ENCODE results near the gene ZNF518B.
A peak's percentile ranks its signal among the peaks of the same experiment; 100 is the strongest.

ZNF518B gene, protein sequence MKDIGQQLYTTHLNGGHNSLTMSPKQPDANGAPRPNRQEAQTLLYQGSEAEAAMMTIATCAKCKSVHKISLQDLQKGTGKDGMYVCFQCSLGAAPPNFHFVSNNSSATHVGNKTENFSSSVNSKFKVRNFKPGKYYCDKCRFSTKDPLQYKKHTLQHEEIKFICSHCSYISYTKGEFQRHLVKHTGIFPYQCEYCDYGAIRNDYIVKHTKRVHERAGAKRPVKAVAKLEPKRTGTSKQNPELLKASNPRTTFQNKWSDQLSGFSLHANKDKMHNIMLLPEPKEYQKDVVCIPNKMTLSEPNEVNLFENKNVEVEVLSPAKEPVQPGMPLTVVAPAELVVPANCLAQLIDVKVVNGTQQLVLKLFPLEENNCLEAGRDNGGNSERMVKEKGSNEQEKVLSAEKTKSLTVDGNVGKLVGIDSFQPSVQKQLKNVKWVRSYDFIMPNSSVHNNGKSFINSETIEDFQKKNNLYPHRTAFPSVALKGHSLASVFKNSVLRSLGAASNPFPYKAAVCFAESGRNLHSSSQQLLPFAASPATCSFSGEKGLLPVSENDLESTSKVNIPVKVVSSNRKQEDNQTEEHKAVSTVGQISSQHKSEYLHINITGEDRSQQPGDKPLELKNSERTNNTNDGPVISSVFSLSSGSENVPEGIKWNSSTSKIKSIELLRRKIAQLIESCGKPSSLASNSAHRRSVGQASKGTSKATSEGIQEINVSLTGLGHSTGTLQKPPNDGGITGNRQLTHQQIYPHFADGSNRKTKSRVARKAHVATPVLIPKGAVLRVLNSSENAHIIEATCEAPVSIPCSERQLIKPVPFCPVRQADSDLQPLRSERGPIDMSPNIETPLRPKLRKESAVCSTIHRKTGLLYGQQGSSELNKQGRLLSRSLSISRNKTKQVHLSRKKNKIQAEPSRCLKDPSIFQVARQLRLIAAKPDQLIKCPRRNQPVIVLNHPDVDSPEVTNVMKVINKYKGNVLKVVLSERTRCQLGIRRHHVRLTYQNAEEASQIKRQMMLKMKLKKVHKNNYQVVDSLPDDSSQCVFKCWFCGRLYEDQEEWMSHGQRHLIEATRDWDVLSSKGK

DNA sequence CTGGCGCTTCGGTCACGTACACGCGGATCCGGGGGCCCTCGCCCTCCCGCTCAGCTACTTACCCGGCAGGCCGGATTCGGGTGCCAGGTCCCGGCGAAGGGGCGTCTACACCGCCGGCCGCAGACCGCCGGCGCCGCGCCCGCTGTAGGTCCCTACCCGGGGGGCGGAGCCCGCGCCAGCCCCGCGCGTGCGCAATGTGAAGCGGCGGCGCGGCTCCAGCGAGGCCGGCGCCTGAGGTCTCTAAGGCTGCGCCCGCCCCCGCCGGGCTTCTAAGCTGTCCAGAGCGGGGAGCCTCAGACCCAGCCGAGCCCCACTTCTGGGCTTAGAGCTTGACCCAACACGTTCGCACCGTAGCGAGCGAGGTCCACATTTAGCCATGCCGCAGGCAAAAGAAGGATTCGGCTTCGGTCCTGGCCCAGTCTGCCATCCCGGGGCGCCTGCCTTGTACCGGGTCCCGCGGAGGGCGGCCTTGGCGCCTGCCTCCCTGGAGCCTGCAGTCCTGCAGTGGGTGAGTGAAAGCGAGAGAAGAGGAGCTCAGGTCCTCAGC is at the start of gene ZNF518B:
ZNF518B (minus strand) TSS at position 172 of the 547 bp plus-strand sequence. CDS start 11,098 bp downstream, outside the sequence.
- Histone ChIP-seq H3K9ac (ENCODE audit: low read length in 2 of 2) (peak within 1 kb of the TSS in 1 of 2 donors; percentile 40), H3K36me3 (ENCODE audit: control insufficient read depth in 2 of 2, insufficient read depth in 2 of 2, low read length in 2 of 2) (peaks cover 8 to 13% of the 10 kb centered on the region in 2 donors), H3K9me3 (ENCODE audit: control insufficient read depth in 2 of 2, low read length in 2 of 2) (no peaks in the 10 kb centered on the region), H3K4me1 (ENCODE audit: control insufficient read depth, insufficient read depth, low read length) (peaks cover 15% of the 10 kb centered on the region), H3K27me3 (ENCODE audit: control insufficient read depth in 1 of 2, insufficient read depth in 2 of 2, low read length in 2 of 2) (peaks cover 12 to 20% of the 10 kb centered on the region in 2 donors), H3K27ac (ENCODE audit: low read length) (no peak within 1 kb of the TSS), H3K4me3 (ENCODE audit: low read length in 2 of 2) (peak within 1 kb of the TSS; percentile 75 to 76)

DNA sequence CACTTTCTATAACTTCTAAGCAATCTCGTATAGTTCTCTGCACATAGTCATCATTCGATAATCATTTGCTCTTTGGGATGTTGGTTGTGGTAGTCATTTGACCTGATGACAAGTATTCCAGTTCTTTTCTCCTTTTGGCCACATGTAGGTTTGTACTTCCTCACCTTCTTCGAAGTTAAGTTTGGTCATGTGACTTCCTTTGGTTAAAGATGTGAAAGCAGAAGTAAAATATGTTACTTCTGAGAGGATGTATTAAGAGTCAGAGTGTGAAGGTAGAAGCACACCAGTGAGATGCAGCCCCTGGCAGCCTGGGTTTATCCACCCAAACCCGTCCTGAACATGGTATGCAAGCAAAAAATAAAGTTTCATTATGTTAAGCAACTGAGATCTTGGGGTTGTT is 48.9 kb upstream of the ZNF518B start:
- Histone ChIP-seq H3K9me3 (ENCODE audit: control insufficient read depth in 2 of 2, low read length in 2 of 2) (no peaks in the 10 kb centered on the region), H3K27me3 (ENCODE audit: control insufficient read depth in 1 of 2, insufficient read depth in 2 of 2, low read length in 2 of 2) (no peaks in the 10 kb centered on the region), H3K36me3 (ENCODE audit: control insufficient read depth in 2 of 2, insufficient read depth in 2 of 2, low read length in 2 of 2) (no peaks in the 10 kb centered on the region), H3K4me3 (ENCODE audit: low read length in 2 of 2) (no peak overlapping the region), H3K4me1 (ENCODE audit: control insufficient read depth, insufficient read depth, low read length) (no peaks in the 10 kb centered on the region), H3K27ac (ENCODE audit: low read length) (no peak overlapping the region), H3K9ac (ENCODE audit: low read length in 2 of 2) (no peak overlapping the region)

DNA sequence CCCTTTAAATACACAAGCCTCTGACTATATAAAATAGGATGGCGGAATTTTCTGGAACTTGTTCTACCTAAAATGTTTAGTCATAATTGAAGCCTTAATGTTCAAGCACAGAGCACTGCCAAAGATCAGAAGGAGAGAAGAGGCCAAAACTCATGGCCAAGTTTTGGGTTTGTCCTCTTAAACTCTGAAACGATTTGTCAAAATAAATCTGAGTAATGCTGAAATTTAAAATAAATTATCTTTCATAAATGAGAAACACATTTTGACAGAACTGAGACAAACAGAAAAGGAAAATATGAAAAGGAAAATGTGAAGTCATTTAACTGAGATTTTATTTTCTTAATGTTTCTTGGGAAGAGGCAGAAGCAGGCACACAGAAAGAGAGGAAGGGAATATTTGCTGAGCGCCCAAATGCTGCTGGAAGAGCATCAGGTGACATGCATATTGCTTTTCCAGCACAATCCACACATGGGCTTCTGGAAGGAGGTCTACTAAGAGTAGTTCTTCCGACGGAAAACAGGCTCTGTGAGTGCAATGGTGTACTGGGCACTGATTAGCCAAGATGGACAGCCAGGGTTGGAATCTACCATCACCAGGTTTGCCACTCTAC is 47.4 kb upstream of the ZNF518B start:
- H3K9me3 ChIP-seq (ENCODE audit: control insufficient read depth in 2 of 2, low read length in 2 of 2) = no peaks in the 10 kb centered on the region
- H3K27ac ChIP-seq (ENCODE audit: low read length) = no peak overlapping the region
- H3K27me3 ChIP-seq (ENCODE audit: control insufficient read depth in 1 of 2, insufficient read depth in 2 of 2, low read length in 2 of 2) = no peaks in the 10 kb centered on the region
- no peaks in the 10 kb centered on the region for H3K36me3 ChIP-seq (ENCODE audit: control insufficient read depth in 2 of 2, insufficient read depth in 2 of 2, low read length in 2 of 2)
- no peak overlapping the region for H3K9ac ChIP-seq (ENCODE audit: low read length in 2 of 2)
- H3K4me1 ChIP-seq (ENCODE audit: control insufficient read depth, insufficient read depth, low read length) = no peaks in the 10 kb centered on the region
- no peak overlapping the region for H3K4me3 ChIP-seq (ENCODE audit: low read length in 2 of 2)

DNA sequence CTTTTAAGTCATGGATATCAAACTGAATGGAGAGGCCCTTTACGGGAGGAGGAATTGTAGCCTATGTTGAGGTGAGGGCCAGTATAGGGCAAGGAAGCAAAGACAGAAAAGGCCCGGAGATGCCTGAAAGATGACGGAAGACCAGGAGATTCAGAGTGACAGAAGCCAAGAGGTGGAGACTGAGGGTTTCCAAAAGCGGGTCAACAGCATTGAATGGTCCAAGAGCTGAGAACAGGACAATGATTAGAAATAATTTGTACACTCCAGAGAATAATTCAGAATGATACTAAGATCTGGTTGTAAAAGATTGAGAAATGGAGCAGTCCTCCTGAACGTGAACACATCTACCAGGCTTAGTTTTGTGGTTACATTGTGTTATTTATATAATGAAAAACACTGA is 45.5 kb upstream of the ZNF518B start:
- Histone ChIP-seq H3K27me3 (ENCODE audit: control insufficient read depth in 1 of 2, insufficient read depth in 2 of 2, low read length in 2 of 2) (no peaks in the 10 kb centered on the region), H3K4me1 (ENCODE audit: control insufficient read depth, insufficient read depth, low read length) (no peaks in the 10 kb centered on the region), H3K4me3 (ENCODE audit: low read length in 2 of 2) (no peak overlapping the region), H3K27ac (ENCODE audit: low read length) (no peak overlapping the region), H3K9ac (ENCODE audit: low read length in 2 of 2) (no peak overlapping the region), H3K9me3 (ENCODE audit: control insufficient read depth in 2 of 2, low read length in 2 of 2) (no peaks in the 10 kb centered on the region), H3K36me3 (ENCODE audit: control insufficient read depth in 2 of 2, insufficient read depth in 2 of 2, low read length in 2 of 2) (no peaks in the 10 kb centered on the region)

DNA sequence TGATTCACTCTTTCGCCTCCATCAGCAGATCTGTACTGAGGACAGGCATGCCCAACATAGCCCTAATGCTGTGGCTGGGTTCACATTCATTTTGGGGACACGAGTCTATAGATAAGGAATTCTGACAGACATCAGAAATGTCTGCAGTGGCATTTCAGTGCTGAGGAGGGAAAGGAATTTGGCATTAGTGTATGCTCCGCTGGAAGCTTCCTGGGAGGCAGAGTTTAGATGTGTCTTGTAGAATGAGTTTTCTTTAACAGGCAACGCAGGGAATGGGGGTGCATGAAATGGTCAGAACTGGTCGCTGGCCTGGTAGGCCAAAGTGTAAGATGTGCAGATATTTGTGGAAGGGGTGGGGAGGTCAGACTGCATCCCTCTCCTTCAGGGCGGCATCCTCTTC is 43.5 kb upstream of the ZNF518B start:
- H3K27ac ChIP-seq (ENCODE audit: low read length) = no peak overlapping the region
- H3K4me3 ChIP-seq (ENCODE audit: low read length in 2 of 2) = no peak overlapping the region
- no peak overlapping the region for H3K9ac ChIP-seq (ENCODE audit: low read length in 2 of 2)
- H3K4me1 ChIP-seq (ENCODE audit: control insufficient read depth, insufficient read depth, low read length) = no peaks in the 10 kb centered on the region
- H3K9me3 ChIP-seq (ENCODE audit: control insufficient read depth in 2 of 2, low read length in 2 of 2) = no peaks in the 10 kb centered on the region
- no peaks in the 10 kb centered on the region for H3K27me3 ChIP-seq (ENCODE audit: control insufficient read depth in 1 of 2, insufficient read depth in 2 of 2, low read length in 2 of 2)
- H3K36me3 ChIP-seq (ENCODE audit: control insufficient read depth in 2 of 2, insufficient read depth in 2 of 2, low read length in 2 of 2) = no peaks in the 10 kb centered on the region

DNA sequence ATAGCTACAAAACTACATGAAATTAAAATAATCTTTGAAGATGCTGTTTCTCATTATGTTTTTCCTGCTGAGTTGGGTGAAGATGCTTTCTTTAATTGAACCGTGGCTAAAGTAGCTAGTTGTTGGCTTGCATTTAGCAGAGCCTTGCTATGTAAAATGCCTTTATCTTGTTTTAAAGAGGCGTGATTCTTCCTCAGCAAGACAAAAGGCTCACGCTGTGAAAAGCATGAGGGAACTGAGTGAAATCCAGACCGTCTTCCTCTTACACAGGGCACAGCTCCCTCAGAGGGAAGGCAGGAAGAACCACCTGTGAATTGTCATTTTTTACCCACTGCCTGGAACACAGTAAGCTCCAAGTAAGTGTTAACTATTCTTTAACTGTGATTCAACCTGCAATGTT is 39.0 kb upstream of the ZNF518B start:
- Histone ChIP-seq H3K9ac (ENCODE audit: low read length in 2 of 2) (no peak overlapping the region), H3K27me3 (ENCODE audit: control insufficient read depth in 1 of 2, insufficient read depth in 2 of 2, low read length in 2 of 2) (no peaks in the 10 kb centered on the region), H3K27ac (ENCODE audit: low read length) (no peak overlapping the region), H3K4me3 (ENCODE audit: low read length in 2 of 2) (no peak overlapping the region), H3K36me3 (ENCODE audit: control insufficient read depth in 2 of 2, insufficient read depth in 2 of 2, low read length in 2 of 2) (no peaks in the 10 kb centered on the region), H3K4me1 (ENCODE audit: control insufficient read depth, insufficient read depth, low read length) (no peaks in the 10 kb centered on the region), H3K9me3 (ENCODE audit: control insufficient read depth in 2 of 2, low read length in 2 of 2) (no peaks in the 10 kb centered on the region)

DNA sequence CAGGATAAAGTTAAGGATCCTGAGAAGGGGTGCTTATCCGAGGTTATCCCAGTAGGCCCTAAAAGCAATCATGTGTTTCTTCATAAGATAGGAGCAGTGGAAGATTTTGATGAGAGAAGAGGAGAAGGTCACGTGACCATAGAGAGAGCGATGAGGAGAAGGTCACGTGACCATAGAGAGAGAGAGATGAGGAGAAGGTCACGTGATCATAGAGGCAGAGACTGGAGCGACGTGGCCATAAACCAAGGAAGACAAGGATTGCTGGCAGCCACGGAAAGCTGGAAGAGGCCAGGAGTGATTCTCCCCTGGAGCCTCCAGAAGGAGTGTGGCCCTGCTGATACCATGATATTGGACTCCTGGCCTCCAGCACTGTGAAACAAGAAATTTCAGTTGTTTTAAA is 38.4 kb upstream of the ZNF518B start:
- Histone ChIP-seq H3K9me3 (ENCODE audit: control insufficient read depth in 2 of 2, low read length in 2 of 2) (no peaks in the 10 kb centered on the region), H3K27ac (ENCODE audit: low read length) (no peak overlapping the region), H3K4me1 (ENCODE audit: control insufficient read depth, insufficient read depth, low read length) (no peaks in the 10 kb centered on the region), H3K9ac (ENCODE audit: low read length in 2 of 2) (no peak overlapping the region), H3K36me3 (ENCODE audit: control insufficient read depth in 2 of 2, insufficient read depth in 2 of 2, low read length in 2 of 2) (no peaks in the 10 kb centered on the region), H3K4me3 (ENCODE audit: low read length in 2 of 2) (no peak overlapping the region), H3K27me3 (ENCODE audit: control insufficient read depth in 1 of 2, insufficient read depth in 2 of 2, low read length in 2 of 2) (no peaks in the 10 kb centered on the region)

DNA sequence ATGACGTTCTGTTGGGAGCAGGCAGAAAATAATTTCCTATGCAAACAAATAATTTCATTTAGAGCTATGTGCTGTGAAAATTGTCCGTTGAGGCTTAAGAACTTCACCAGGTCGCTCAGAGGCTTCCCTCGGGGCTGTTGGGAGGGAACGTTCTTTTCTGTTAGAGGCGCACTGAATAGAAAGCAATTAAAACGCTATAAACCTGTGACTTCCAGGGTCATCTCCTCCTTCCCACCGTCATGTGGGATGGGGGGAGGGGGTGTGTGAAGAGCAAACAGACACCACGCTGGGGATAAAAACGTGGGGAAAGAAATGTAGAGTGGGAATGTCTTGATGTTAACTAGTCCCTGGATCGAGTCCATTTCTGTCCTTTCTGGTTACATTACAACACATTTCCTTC is 35.2 kb upstream of the ZNF518B start:
- Histone ChIP-seq H3K9me3 (ENCODE audit: control insufficient read depth in 2 of 2, low read length in 2 of 2) (no peaks in the 10 kb centered on the region), H3K27ac (ENCODE audit: low read length) (no peak overlapping the region), H3K4me1 (ENCODE audit: control insufficient read depth, insufficient read depth, low read length) (no peaks in the 10 kb centered on the region), H3K9ac (ENCODE audit: low read length in 2 of 2) (no peak overlapping the region), H3K27me3 (ENCODE audit: control insufficient read depth in 1 of 2, insufficient read depth in 2 of 2, low read length in 2 of 2) (no peaks in the 10 kb centered on the region), H3K36me3 (ENCODE audit: control insufficient read depth in 2 of 2, insufficient read depth in 2 of 2, low read length in 2 of 2) (no peaks in the 10 kb centered on the region), H3K4me3 (ENCODE audit: low read length in 2 of 2) (no peak overlapping the region)

DNA sequence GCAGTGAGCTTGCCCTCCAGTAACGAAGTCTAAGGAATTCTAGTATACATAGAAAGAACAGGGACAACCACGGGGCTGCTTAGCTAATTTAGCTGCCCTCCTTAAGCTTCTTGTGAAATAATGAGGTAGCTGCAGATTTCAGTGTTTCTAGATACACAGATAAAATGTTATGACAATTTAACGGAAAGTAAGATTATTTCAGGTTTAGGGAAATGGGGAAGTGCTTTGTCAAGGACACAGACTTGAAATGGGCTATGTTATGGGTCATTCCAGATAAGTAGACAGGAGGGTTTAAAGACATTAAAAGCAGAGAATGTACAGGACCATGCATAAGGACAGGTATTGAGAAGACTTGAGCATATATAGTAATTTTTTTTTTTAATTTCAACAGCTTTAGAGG is 34.2 kb upstream of the ZNF518B start:
- Histone ChIP-seq H3K4me1 (ENCODE audit: control insufficient read depth, insufficient read depth, low read length) (no peaks in the 10 kb centered on the region), H3K27me3 (ENCODE audit: control insufficient read depth in 1 of 2, insufficient read depth in 2 of 2, low read length in 2 of 2) (no peaks in the 10 kb centered on the region), H3K36me3 (ENCODE audit: control insufficient read depth in 2 of 2, insufficient read depth in 2 of 2, low read length in 2 of 2) (no peaks in the 10 kb centered on the region), H3K9ac (ENCODE audit: low read length in 2 of 2) (no peak overlapping the region), H3K27ac (ENCODE audit: low read length) (no peak overlapping the region), H3K9me3 (ENCODE audit: control insufficient read depth in 2 of 2, low read length in 2 of 2) (no peaks in the 10 kb centered on the region), H3K4me3 (ENCODE audit: low read length in 2 of 2) (no peak overlapping the region)

DNA sequence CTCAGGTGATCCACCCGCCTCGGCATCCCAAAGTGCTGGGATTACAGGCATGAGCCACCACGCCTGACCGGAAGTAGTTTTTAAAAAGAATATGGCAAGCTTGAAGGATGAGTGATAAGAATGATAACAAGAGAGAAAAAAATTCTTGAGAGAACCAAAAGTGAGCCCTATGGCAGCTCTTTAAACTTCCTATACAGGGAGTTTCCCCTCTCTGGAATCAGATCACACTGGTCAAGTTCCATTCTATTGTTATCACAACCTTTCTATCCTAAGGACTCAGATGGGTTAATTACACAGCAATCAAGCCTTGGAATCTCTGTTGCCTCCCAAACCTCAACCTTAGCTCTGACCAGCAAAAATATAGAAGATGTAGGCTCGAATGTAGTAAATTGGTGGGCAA is 33.8 kb upstream of the ZNF518B start:
- H3K27me3 ChIP-seq (ENCODE audit: control insufficient read depth in 1 of 2, insufficient read depth in 2 of 2, low read length in 2 of 2) = no peaks in the 10 kb centered on the region
- no peak overlapping the region for H3K9ac ChIP-seq (ENCODE audit: low read length in 2 of 2)
- no peaks in the 10 kb centered on the region for H3K4me1 ChIP-seq (ENCODE audit: control insufficient read depth, insufficient read depth, low read length)
- H3K27ac ChIP-seq (ENCODE audit: low read length) = no peak overlapping the region
- no peaks in the 10 kb centered on the region for H3K36me3 ChIP-seq (ENCODE audit: control insufficient read depth in 2 of 2, insufficient read depth in 2 of 2, low read length in 2 of 2)
- no peaks in the 10 kb centered on the region for H3K9me3 ChIP-seq (ENCODE audit: control insufficient read depth in 2 of 2, low read length in 2 of 2)
- no peak overlapping the region for H3K4me3 ChIP-seq (ENCODE audit: low read length in 2 of 2)

Data from stomach smooth muscle (tissue), 2 donors.